Measurements from ENCODE around the gene SDC4.
"Not testable (repeated sequence)": the region's sequence is repeated elsewhere in the genome, so short reads cannot be mapped to it uniquely, and the experiment has no call there.

The SDC4 gene

GRCh38 chr20:45363611-45364492, 15.6 kb upstream of the SDC4 start:
- peak; percentile 40 for DNase-seq (ENCODE audit: low spot score)

- DNase-seq (ENCODE audit: low spot score), result peak; percentile 100
These were observed 14.8 kb upstream of the SDC4 start, which contains the start of gene SYS1 for GRCh38 chr20:45362804-45363610. SYS1 (plus strand) TSS chr20:45363156; CDS start chr20:45363532, 376 bp downstream.

GRCh38 chr20:45361793-45362192, 13.6 kb upstream of the SDC4 start:
- no peak for DNase-seq (ENCODE audit: low spot score)

GRCh38 chr20:45359406-45360148, 11.4 kb upstream of the SDC4 start:
- DNase-seq (ENCODE audit: low spot score), result no peak

- DNase-seq (ENCODE audit: low spot score), result no peak
These were observed 10.8 kb upstream of the SDC4 start for GRCh38 chr20:45359069-45359405.

GRCh38 chr20:45358282-45359068, 10.3 kb upstream of the SDC4 start:
- DNase-seq (ENCODE audit: low spot score), result no peak

GRCh38 chr20:45355209-45356084, 7.2 kb upstream of the SDC4 start:
- peak; percentile 47 for DNase-seq (ENCODE audit: low spot score)

- DNase-seq (ENCODE audit: low spot score), result no peak
These were observed 6.4 kb upstream of the SDC4 start for GRCh38 chr20:45354423-45355208.

GRCh38 chr20:45353746-45354145, 5.5 kb upstream of the SDC4 start:
- no peak for DNase-seq (ENCODE audit: low spot score)

- no peak for DNase-seq (ENCODE audit: low spot score)
These were observed 4.5 kb upstream of the SDC4 start for GRCh38 chr20:45352729-45353128.

GRCh38 chr20:45350795-45351194, 2.6 kb upstream of the SDC4 start:
- DNase-seq (ENCODE audit: low spot score), result not testable (repeated sequence)

GRCh38 chr20:45350217-45350616, 2.0 kb upstream of the SDC4 start:
- DNase-seq (ENCODE audit: low spot score), result no peak

- no peak for DNase-seq (ENCODE audit: low spot score)
These were observed 808 bp downstream of the SDC4 start for GRCh38 chr20:45347297-45347935.

GRCh38 chr20:45346851-45347250, 1.4 kb downstream of the SDC4 start:
- peak; percentile 44 for DNase-seq (ENCODE audit: low spot score)

GRCh38 chr20:45346291-45346718, 1.9 kb downstream of the SDC4 start:
- DNase-seq (ENCODE audit: low spot score), result no peak

- DNase-seq (ENCODE audit: low spot score), result no peak
These were observed 2.9 kb downstream of the SDC4 start for GRCh38 chr20:45345104-45345936.

GRCh38 chr20:45344168-45344860, 3.9 kb downstream of the SDC4 start:
- peak; percentile 96 for DNase-seq (ENCODE audit: low spot score)

Data from RKO (cell line).